ENCODE results near the gene UBE2A. TPM values are rescaled to one million over a fixed set of nuclear protein-coding genes. Genes with fewer than 3 reads are reported as not detected.

UBE2A gene
- total RNA-seq, 3 donors from 2014 or later = 30.5 to 35.4 (median 34.9) TPM

DNA sequence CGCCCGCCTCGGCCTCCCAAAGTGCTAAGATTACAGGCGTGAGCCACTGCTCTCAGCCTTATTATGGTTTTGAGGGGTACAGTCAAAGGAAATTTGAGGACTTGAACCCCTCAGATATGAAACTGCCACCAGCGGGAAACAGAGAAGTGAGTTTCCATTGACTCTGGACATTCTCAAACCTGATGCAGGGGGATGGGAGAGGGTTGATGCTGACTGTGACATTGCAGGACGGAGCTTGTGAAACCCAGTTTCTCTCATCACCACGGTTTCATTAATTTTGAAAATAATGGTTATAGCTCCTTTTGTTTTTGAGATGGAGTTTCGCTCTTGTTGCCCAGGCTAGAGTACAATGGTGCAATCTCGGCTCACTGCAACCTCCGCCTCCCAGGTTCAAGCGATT, 50.1 kb downstream of the UBE2A start:
- intact Hi-C loops (cut with DNase I; ENCODE audit: low total_unique reads) = no loop called here
- TF ChIP-seq POLR2AphosphoS5 (IDR thresholded peaks at IDR 0.05) = no peak
- no peak for TF ChIP-seq POLR2A (IDR thresholded peaks at IDR 0.05)
- TF ChIP-seq, protein P1, sequence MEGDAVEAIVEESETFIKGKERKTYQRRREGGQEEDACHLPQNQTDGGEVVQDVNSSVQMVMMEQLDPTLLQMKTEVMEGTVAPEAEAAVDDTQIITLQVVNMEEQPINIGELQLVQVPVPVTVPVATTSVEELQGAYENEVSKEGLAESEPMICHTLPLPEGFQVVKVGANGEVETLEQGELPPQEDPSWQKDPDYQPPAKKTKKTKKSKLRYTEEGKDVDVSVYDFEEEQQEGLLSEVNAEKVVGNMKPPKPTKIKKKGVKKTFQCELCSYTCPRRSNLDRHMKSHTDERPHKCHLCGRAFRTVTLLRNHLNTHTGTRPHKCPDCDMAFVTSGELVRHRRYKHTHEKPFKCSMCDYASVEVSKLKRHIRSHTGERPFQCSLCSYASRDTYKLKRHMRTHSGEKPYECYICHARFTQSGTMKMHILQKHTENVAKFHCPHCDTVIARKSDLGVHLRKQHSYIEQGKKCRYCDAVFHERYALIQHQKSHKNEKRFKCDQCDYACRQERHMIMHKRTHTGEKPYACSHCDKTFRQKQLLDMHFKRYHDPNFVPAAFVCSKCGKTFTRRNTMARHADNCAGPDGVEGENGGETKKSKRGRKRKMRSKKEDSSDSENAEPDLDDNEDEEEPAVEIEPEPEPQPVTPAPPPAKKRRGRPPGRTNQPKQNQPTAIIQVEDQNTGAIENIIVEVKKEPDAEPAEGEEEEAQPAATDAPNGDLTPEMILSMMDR (IDR thresholded peaks at IDR 0.05) = no peak
- Histone ChIP-seq H3K9me3 (no peaks in the 10 kb centered on the region), H3K4me3 (no peak overlapping the region), H3K27ac (no peak overlapping the region), H3K36me3 (no peaks in the 10 kb centered on the region), H3K4me1 (no peaks in the 10 kb centered on the region), H3K27me3 (no peaks in the 10 kb centered on the region)
- no peak for DNase-seq (ENCODE audit: low spot score in 2 of 2)

DNA sequence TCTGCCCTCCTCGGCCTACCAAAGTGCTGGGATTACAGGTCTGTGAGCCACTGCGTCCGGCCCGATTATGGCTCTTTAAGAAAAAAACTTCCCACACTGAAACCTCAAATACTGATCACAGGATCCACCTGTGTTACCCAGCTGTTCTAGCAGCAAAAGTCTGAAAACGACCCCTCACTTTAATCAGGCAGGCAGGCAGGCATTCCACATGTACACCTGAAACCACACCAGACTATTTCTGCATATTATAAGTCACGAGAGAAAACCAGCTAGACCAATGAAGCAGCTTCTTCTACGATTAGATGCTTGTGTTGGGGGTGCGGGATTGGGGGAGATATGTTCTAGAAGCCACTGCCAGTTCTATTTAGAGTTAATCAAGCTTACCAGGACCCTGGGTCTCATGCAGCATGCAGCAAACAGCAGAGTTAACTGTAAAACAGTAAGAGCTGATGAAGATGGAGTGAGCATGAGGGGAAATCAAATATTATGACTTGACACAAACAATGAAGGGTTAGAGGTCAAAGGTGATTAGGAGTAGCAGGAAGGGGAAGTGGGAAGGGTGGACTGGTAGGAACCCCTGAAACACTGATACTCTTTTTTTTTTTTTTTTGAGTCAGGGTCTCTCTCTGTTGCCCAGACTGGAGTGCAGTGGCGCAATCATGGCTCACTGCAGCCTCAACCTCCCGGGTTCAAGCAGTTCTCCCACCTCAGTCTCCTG, 50.7 kb downstream of the UBE2A start:
- no peaks in the 10 kb centered on the region for H3K4me1 ChIP-seq
- DNase-seq (ENCODE audit: low spot score in 2 of 2) = no peak
- no peaks in the 10 kb centered on the region for H3K36me3 ChIP-seq
- no peak for TF ChIP-seq POLR2AphosphoS5 (IDR thresholded peaks at IDR 0.05)
- TF ChIP-seq, protein P1 (IDR thresholded peaks at IDR 0.05) = no peak
- TF ChIP-seq POLR2A (IDR thresholded peaks at IDR 0.05) = no peak
- H3K9me3 ChIP-seq = no peaks in the 10 kb centered on the region
- H3K4me3 ChIP-seq = no peak overlapping the region
- no peak overlapping the region for H3K27ac ChIP-seq
- H3K27me3 ChIP-seq = no peaks in the 10 kb centered on the region
- intact Hi-C loops (cut with DNase I; ENCODE audit: low total_unique reads) = loop anchor here (5.0 kb wide), 1 partner anchor 958 kb away; no protein-coding TSS in a partner anchor

DNA sequence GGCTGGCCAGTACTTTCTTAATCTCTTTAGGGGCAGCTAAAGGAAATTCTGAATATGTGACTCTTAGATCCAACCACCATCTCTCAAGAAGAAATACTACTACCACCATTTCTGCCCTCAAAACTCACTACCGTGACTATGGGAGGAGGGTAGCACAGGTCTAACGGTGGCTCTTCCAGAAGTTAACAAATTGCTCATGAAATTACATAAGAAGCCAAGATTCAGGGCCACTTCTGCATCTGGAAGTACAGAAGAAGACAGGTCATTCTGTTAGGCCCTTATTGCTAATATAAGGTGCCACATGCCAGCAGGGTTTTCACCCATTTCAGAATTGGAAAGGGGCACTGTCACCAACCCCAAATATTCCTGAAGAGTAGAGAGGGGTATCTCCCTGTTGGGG, 51.5 kb downstream of the UBE2A start:
- H3K4me1 ChIP-seq = no peaks in the 10 kb centered on the region
- no peak overlapping the region for H3K27ac ChIP-seq
- no peaks in the 10 kb centered on the region for H3K36me3 ChIP-seq
- TF ChIP-seq POLR2AphosphoS5 (IDR thresholded peaks at IDR 0.05) = no peak
- TF ChIP-seq, protein P1 (IDR thresholded peaks at IDR 0.05) = no peak
- no peak for TF ChIP-seq POLR2A (IDR thresholded peaks at IDR 0.05)
- no peak for DNase-seq (ENCODE audit: low spot score in 2 of 2)
- no peaks in the 10 kb centered on the region for H3K27me3 ChIP-seq
- H3K9me3 ChIP-seq = no peaks in the 10 kb centered on the region
- intact Hi-C loops (cut with DNase I; ENCODE audit: low total_unique reads) = loop anchor here (5.0 kb wide), 1 partner anchor 959 kb away; no protein-coding TSS in a partner anchor
- H3K4me3 ChIP-seq = no peak overlapping the region

Other genes with a start within 250 kb of the UBE2A start
- gene SLC25A43, start 175.2 kb upstream of the UBE2A start, total RNA-seq = 10 to 100 TPM; 16.3 to 20.5 (median 19.0) TPM
- gene SLC25A5, start 106.1 kb upstream of the UBE2A start, total RNA-seq = 100 to 1,000 TPM; 153 to 190 (median 164) TPM
- 10 to 100 TPM; 27.2 to 38.3 (median 32.0) TPM for gene STEEP1, start 9.2 kb upstream of the UBE2A start, total RNA-seq
- 1 to 10 TPM; 4.8 to 8.5 (median 8.2) TPM for gene NKRF, start 31.9 kb downstream of the UBE2A start, total RNA-seq
- gene SEPTIN6, start 118.6 kb downstream of the UBE2A start, total RNA-seq = 10 to 100 TPM; 13.1 to 29.2 (median 23.3) TPM
- 1 to 10 TPM in 1 of 3 donors, under 1 TPM in 1, not detected in 1; 0.33 to 1.9 TPM for gene SOWAHD, start 184.0 kb downstream of the UBE2A start, total RNA-seq
- gene RPL39, start 217.1 kb downstream of the UBE2A start, total RNA-seq = 1,000 to 10,000 TPM; 7,705 to 9,033 (median 8,363) TPM

Measured in breast epithelium (tissue), 4 donors.